Mucosa of descending colon (tissue), 3 donors: Measurements from ENCODE around the gene KIF18A. TPM values are rescaled to one million over a fixed set of nuclear protein-coding genes. Genes with fewer than 3 reads are reported as not detected.

Source experiments
- ATAC-seq: fragments of 200-7000 bp; cut with Tn5 transposase; one replicate; pipeline ENCODE4 v1.9.1; 2020; ENCODE audit warnings: mild to moderate bottlenecking, moderate library complexity
- DNase-seq, 3 donors: peaks; one replicate each; pipeline ENCODE4 v3.0.0-alpha.2; 2020
- H3K36me3 ChIP-seq: fragments of 200-600 bp; one replicate; pipeline ENCODE4 v1.8.0; 2021; ENCODE audit warnings: low read depth, mild to moderate bottlenecking
- H3K4me1 ChIP-seq: fragments of 200-600 bp; one replicate; pipeline ENCODE4 v1.8.0; 2021; ENCODE audit warnings: low read depth, mild to moderate bottlenecking
- H3K4me3 ChIP-seq: fragments of 200-600 bp; one replicate; pipeline ENCODE4 v1.8.0; 2021; ENCODE audit warnings: mild to moderate bottlenecking
- H3K9me3 ChIP-seq: fragments of 200-600 bp; one replicate; pipeline ENCODE4 v1.8.0; 2021; ENCODE audit warnings: mild to moderate bottlenecking
- CTCF ChIP-seq: fragments of 200-600 bp; IDR thresholded peaks from one replicate; pipeline ENCODE4 v1.8.0; 2022; ENCODE audit warnings: antibody characterized with exemption, mild to moderate bottlenecking
- intact Hi-C, 2 donors: fragments of 100-400 bp; cut with DNase I in 1 of 2; cut with micrococcal nuclease in 1 of 2; formaldehyde crosslinking; loops; one replicate each; pipeline versions ENCODE4 v1.11.0 to v1.11.1; 2022; cut with DNase I, micrococcal nuclease
- total RNA-seq, 3 donors: library from RNA; stranded (reverse); fragmentation: NEBNext Ultra II Directional in 2 of 3; extraction: Animal tissue kit (Norgen Biotek cat#: 25700) in 2 of 3; gene quantifications; one replicate each; pipeline versions ENCODE4 v1.2.1 to v1.2.4, GENCODE V29; 2021 to 2023
- donor health status: DM: no; HTN: no; CAD: no; lungs with moderate emphysema.
- donor health status: DM: no; HTN: no; CAD: no.
- donor health status: DM: no; HTN: yes; CAD: no.

KIF18A gene
- total RNA-seq, 3 donors from 2014 or later, result 1.9 to 4.3 (median 2.5) TPM

- intact Hi-C loops, result no loop called here
- TF ChIP-seq CTCF, result no peak
- Histone ChIP-seq H3K4me3 (no peak overlapping the region), H3K4me1 (no peaks in the 10 kb centered on the region), H3K36me3 (no peaks in the 10 kb centered on the region), H3K9me3 (no peaks in the 10 kb centered on the region)
- ATAC-seq (no peak), DNase-seq (no peak)
Measured at GRCh38 chr11:28049338-28050216, 58.4 kb downstream of the KIF18A start.

- no peak for DNase-seq
- ATAC-seq, result no peak
- intact Hi-C loops, result no loop called here
- Histone ChIP-seq H3K4me1 (no peaks in the 10 kb centered on the region), H3K9me3 (no peaks in the 10 kb centered on the region), H3K36me3 (no peaks in the 10 kb centered on the region), H3K4me3 (no peak overlapping the region)
- TF ChIP-seq CTCF, result no peak
Measured at GRCh38 chr11:28048812-28049211, 59.1 kb downstream of the KIF18A start.

- peak; percentile 35 for ATAC-seq
- no peak overlapping the region for H3K4me3 ChIP-seq
- no peaks in the 10 kb centered on the region for H3K4me1 ChIP-seq
- no peaks in the 10 kb centered on the region for H3K36me3 ChIP-seq
- TF ChIP-seq CTCF, result no peak
- no peaks in the 10 kb centered on the region for H3K9me3 ChIP-seq
- intact Hi-C loops, result no loop called here
- DNase-seq, result no peak
Measured at GRCh38 chr11:28043930-28044709, 63.8 kb downstream of the KIF18A start.

- Histone ChIP-seq H3K9me3 (no peaks in the 10 kb centered on the region), H3K4me3 (no peak overlapping the region), H3K36me3 (no peaks in the 10 kb centered on the region), H3K4me1 (no peaks in the 10 kb centered on the region)
- DNase-seq, result peak in 1 of 3 donors; percentile 17
- TF ChIP-seq CTCF, result no peak
- ATAC-seq, result peak; percentile 98
- intact Hi-C loops, result no loop called here
Measured at GRCh38 chr11:28040384-28040783, 67.6 kb downstream of the KIF18A start.

GRCh38 chr11:28038775-28039174 is 69.2 kb downstream of the KIF18A start:
- no peak for DNase-seq
- no peak for TF ChIP-seq CTCF
- Histone ChIP-seq H3K9me3 (no peaks in the 10 kb centered on the region), H3K4me1 (no peaks in the 10 kb centered on the region), H3K4me3 (no peak overlapping the region), H3K36me3 (no peaks in the 10 kb centered on the region)
- intact Hi-C loops, result no loop called here
- ATAC-seq, result no peak
